ENCODE data around the gene DLEC1. TPM values are rescaled to one million over a fixed set of nuclear protein-coding genes. Genes with fewer than 3 reads are reported as not detected.

DLEC1 gene
- total and polyA plus RNA-seq, 7 donors: 0.01 to 0.09 (median 0.05) TPM; not detected in 2

GRCh38 chr3:38107911-38108648, 69.1 kb downstream of the DLEC1 start:
- Histone ChIP-seq H3K27ac (no peak overlapping the region), H3K36me3 (ENCODE audit: insufficient read depth in 1 of 2, low read depth in 1 of 2) (no peaks in the 10 kb centered on the region), H3K4me3 (no peak overlapping the region), H3K4me1 (no peaks in the 10 kb centered on the region), H3K9me3 (peaks cover 3% of the 10 kb centered on the region), H3K27me3 (ENCODE audit: insufficient read depth in 3 of 3, low read length in 2 of 3) (no peaks in the 10 kb centered on the region)
- DNase-seq (no peak), ATAC-seq (no peak)
- 78 to 93% (median 88%) methylated on average over 7 of the region's 7 CpGs for WGBS, 3 donors
- no peak for TF ChIP-seq CTCF (IDR thresholded peaks at IDR 0.05)
- intact Hi-C loops (cut with DNase I): no loop called here

GRCh38 chr3:38108649-38109579, 69.9 kb downstream of the DLEC1 start:
- no peak for TF ChIP-seq CTCF (IDR thresholded peaks at IDR 0.05)
- no peak for ATAC-seq
- no peak for DNase-seq

GRCh38 chr3:38109580-38110313, 70.7 kb downstream of the DLEC1 start:
- DNase-seq: no peak
- no peaks in the 10 kb centered on the region for H3K9me3 ChIP-seq
- intact Hi-C loops (cut with DNase I): no loop called here
- no peak overlapping the region for H3K27ac ChIP-seq
- no peak for TF ChIP-seq CTCF (IDR thresholded peaks at IDR 0.05)
- H3K27me3 ChIP-seq (ENCODE audit: insufficient read depth in 3 of 3, low read length in 2 of 3): no peaks in the 10 kb centered on the region
- H3K36me3 ChIP-seq (ENCODE audit: insufficient read depth in 1 of 2, low read depth in 1 of 2): no peaks in the 10 kb centered on the region
- WGBS, 3 donors: 90 to 95% (median 94%) methylated on average over 17 of the region's 17 CpGs
- no peak for ATAC-seq
- no peak overlapping the region for H3K4me3 ChIP-seq
- H3K4me1 ChIP-seq: no peaks in the 10 kb centered on the region

More at GRCh38 chr3:38108649-38109579, 69.9 kb downstream of the DLEC1 start:
- no peak overlapping the region for H3K4me3 ChIP-seq
- 88 to 90% (median 88%) methylated on average over 11 of the region's 11 CpGs for WGBS, 3 donors
- peaks cover 3% of the 10 kb centered on the region for H3K9me3 ChIP-seq
- H3K36me3 ChIP-seq (ENCODE audit: insufficient read depth in 1 of 2, low read depth in 1 of 2): no peaks in the 10 kb centered on the region
- H3K27ac ChIP-seq: no peak overlapping the region
- no peaks in the 10 kb centered on the region for H3K27me3 ChIP-seq (ENCODE audit: insufficient read depth in 3 of 3, low read length in 2 of 3)
- no peaks in the 10 kb centered on the region for H3K4me1 ChIP-seq
- intact Hi-C loops (cut with DNase I): no loop called here

- no peak for DNase-seq
- no peaks in the 10 kb centered on the region for H3K9me3 ChIP-seq
- no peaks in the 10 kb centered on the region for H3K4me1 ChIP-seq
- H3K27ac ChIP-seq: no peak overlapping the region
- no peaks in the 10 kb centered on the region for H3K36me3 ChIP-seq (ENCODE audit: insufficient read depth in 1 of 2, low read depth in 1 of 2)
- 86 to 95% (median 90%) methylated on average over 6 of the region's 6 CpGs for WGBS, 3 donors
- TF ChIP-seq CTCF (IDR thresholded peaks at IDR 0.05): no peak
- intact Hi-C loops (cut with DNase I): no loop called here
- ATAC-seq: no peak
- H3K4me3 ChIP-seq: no peak overlapping the region
- H3K27me3 ChIP-seq (ENCODE audit: insufficient read depth in 3 of 3, low read length in 2 of 3): no peaks in the 10 kb centered on the region
Measured at GRCh38 chr3:38110314-38111050, 71.5 kb downstream of the DLEC1 start.

Data from psoas muscle (tissue), 8 donors.